Endothelial cell of umbilical vein (primary cell): ENCODE data around the gene ADM2. TPM values are rescaled to one million over a fixed set of nuclear protein-coding genes. Genes with fewer than 3 reads are reported as not detected.

Source experiments
- BruUV-seq: library from RNA; stranded (reverse); fragments of 400-500 nt; replicated peaks from 2 replicates; lab custom pipeline; 2021; lab: Mats Ljungman, UMichigan
- CTCF ChIA-PET: fragments of 300-600, 350-600 bp; sonication (Branson Sonifier 250); formaldehyde crosslinking; loops from one replicate; lab custom pipeline; 2021; ENCODE audit warnings: antibody characterized with exemption, inconsistent platforms; lab: Charles Lee
- POLR2A ChIA-PET: fragments of 300-600, 350-600 bp; sonication (Branson Sonifier 250); formaldehyde crosslinking; loops from one replicate; lab custom pipeline; 2021; ENCODE audit warnings: antibody characterized with exemption, inconsistent platforms; lab: Charles Lee
- DNase-seq: peaks from one replicate; pipeline ENCODE4 v3.0.0-alpha.2; 2011; ENCODE audit warnings: low read depth, low spot score
- FAIRE-seq: peaks from 2 replicates; lab custom pipeline; 2011; peaks lifted over from hg19 to GRCh38; lab: Jason Lieb, UNC
- H2AFZ ChIP-seq: 2 replicates; pipeline ENCODE4 v1.6.0; 2012; ENCODE audit warnings: low read depth, low read length, control low read depth, inconsistent platforms
- H3K27ac ChIP-seq: 2 replicates; pipeline ENCODE4 v1.5.1; 2011; ENCODE audit warnings: low read depth, mild to moderate bottlenecking, control low read depth, low read length, moderate library complexity; ENCODE audit not compliant: insufficient read depth
- H3K27me3 ChIP-seq, 2 experiments: 2 replicates each; pipeline versions ENCODE4 v1.6.0 to v1.6.1; 2011; ENCODE audit warnings: low read length in 2 of 2, mixed read lengths in 1 of 2; ENCODE audit not compliant: control insufficient read depth in 2 of 2, insufficient read depth in 2 of 2
- H3K36me3 ChIP-seq, 2 experiments: 2 replicates in 1 of 2; 3 replicates in 1 of 2; pipeline ENCODE4 v1.5.1; 2011; ENCODE audit warnings: low read length in 2 of 2, mild to moderate bottlenecking in 1 of 2, moderate library complexity in 1 of 2; ENCODE audit not compliant: control insufficient read depth in 2 of 2, insufficient read depth in 2 of 2; ENCODE audit errors: extremely low read depth in 1 of 2
- H3K4me1 ChIP-seq: 3 replicates; pipeline ENCODE4 v1.5.1; 2011; ENCODE audit warnings: mild to moderate bottlenecking, low read length; ENCODE audit not compliant: control insufficient read depth, insufficient read depth; ENCODE audit errors: extremely low read depth
- H3K4me2 ChIP-seq: 2 replicates; pipeline ENCODE4 v1.6.1; 2011; ENCODE audit warnings: low read length, control low read depth, mixed read lengths; ENCODE audit not compliant: insufficient read depth
- H3K4me3 ChIP-seq, 3 experiments: fragments of 200-600 bp in 1 of 3; sonication (generic), shearing (Covaris generic) in 1 of 3; replicated peaks in 1 of 3; 2 replicates each; pipeline ENCODE4 v1.5.1; 2011 to 2016; ENCODE audit warnings: control low read depth in 3 of 3, low read length in 3 of 3, mild to moderate bottlenecking in 2 of 3, inconsistent platforms in 1 of 3, low read depth in 1 of 3, moderate library complexity in 1 of 3; ENCODE audit not compliant: insufficient read depth in 1 of 3
- H3K79me2 ChIP-seq: 2 replicates; pipeline ENCODE4 v1.6.0; 2012; ENCODE audit warnings: low read length, inconsistent platforms; ENCODE audit not compliant: control insufficient read depth, insufficient read depth
- H3K9ac ChIP-seq: replicated peaks from 2 replicates; pipeline ENCODE3; 2011; ENCODE audit warnings: low read length, control low read depth; ENCODE audit not compliant: insufficient read depth; ENCODE audit errors: extremely low read depth
- H3K9me1 ChIP-seq: replicated peaks from 3 replicates; pipeline ENCODE4 v1.6.0; 2011; ENCODE audit warnings: mild to moderate bottlenecking, low read length; ENCODE audit not compliant: control insufficient read depth, insufficient read depth; ENCODE audit errors: extremely low read depth
- H3K9me3 ChIP-seq: replicated peaks from 2 replicates; pipeline ENCODE4 v1.5.1; 2012; ENCODE audit warnings: low read length, inconsistent platforms; ENCODE audit not compliant: control insufficient read depth, insufficient read depth
- H4K20me1 ChIP-seq: replicated peaks from 2 replicates; pipeline ENCODE3; 2011; ENCODE audit warnings: mild to moderate bottlenecking, low read length; ENCODE audit not compliant: control insufficient read depth, insufficient read depth; ENCODE audit errors: extremely low read depth
- EZH2 ChIP-seq: IDR thresholded peaks from 2 replicates; pipeline ENCODE4 v1.6.1; 2012; ENCODE audit warnings: borderline replicate concordance, low read depth, mild to moderate bottlenecking, moderate library complexity, low read length, inconsistent platforms; ENCODE audit not compliant: severe bottlenecking
- FOS ChIP-seq: IDR thresholded peaks from 2 replicates; pipeline ENCODE4 v1.6.1; 2011; ENCODE audit warnings: mild to moderate bottlenecking, low read length, moderate library complexity, borderline replicate concordance; ENCODE audit not compliant: insufficient read depth
- GATA2 ChIP-seq: IDR thresholded peaks from 2 replicates; pipeline ENCODE4 v1.7.0; 2011; ENCODE audit warnings: low read depth, mild to moderate bottlenecking, moderate library complexity, mixed read lengths, low read length; ENCODE audit not compliant: insufficient read length, insufficient read depth
- JUN ChIP-seq: IDR thresholded peaks from 2 replicates; pipeline ENCODE4 v1.6.1; 2011; ENCODE audit warnings: borderline replicate concordance, low read depth; ENCODE audit not compliant: insufficient read length, insufficient read depth
- MAX ChIP-seq: IDR thresholded peaks from 2 replicates; pipeline ENCODE4 v1.6.1; 2011; ENCODE audit not compliant: insufficient read depth, insufficient read length
- MYC ChIP-seq: IDR thresholded peaks from one replicate; pipeline ENCODE4 v1.6.1; 2011; ENCODE audit warnings: mild to moderate bottlenecking, low read depth, low read length
- POLR2A ChIP-seq: IDR thresholded peaks from 2 replicates; pipeline ENCODE4 v1.6.1; 2012; ENCODE audit warnings: low read depth, mild to moderate bottlenecking, control low read depth, low read length
- POLR2AphosphoS5 ChIP-seq: IDR thresholded peaks from 2 replicates; pipeline ENCODE4 v1.6.1; 2012; ENCODE audit warnings: low read depth, mild to moderate bottlenecking, control low read depth, low read length, moderate library complexity; ENCODE audit not compliant: insufficient read depth
- dilution Hi-C: fragments of 300-500 bp; cut with MboI; formaldehyde crosslinking; loops from one replicate; pipeline ENCODE4 v1.15.0; 2019; ENCODE audit warnings: low sequenced_read_pairs; ENCODE audit not compliant: extremely low pct_ligation_motif_present
- intact Hi-C: fragments of 100-400 bp; cut with micrococcal nuclease; formaldehyde crosslinking; loops from one replicate; pipeline ENCODE4 v1.10.0; 2022
- polyA plus RNA-seq, 4 experiments: library from polyadenylated mRNA; depleted of rRNA in 3 of 4; stranded (reverse) in 3 of 4; unstranded in 1 of 4; fragments of >200 nt; gene quantifications; 2 replicates each; pipeline versions ENCODE4 v1.2.1 to v1.2.3, GENCODE V29; 2011 to 2012; ENCODE audit warnings: missing spikeins in 1 of 4
- total RNA-seq: library from RNA; stranded (reverse); gene quantifications from 2 replicates; pipeline ENCODE4 v1.2.3, GENCODE V29; 2021
- TF ChIP-seq, protein P1 (sequence below), 2 donors: IDR thresholded peaks; 1 replicate in 1 of 2; 2 replicates in 1 of 2; pipeline ENCODE4 v1.5.1; 2011; ENCODE audit warnings: low read length in 2 of 2, mild to moderate bottlenecking in 2 of 2, moderate library complexity in 2 of 2, control low read depth in 1 of 2, inconsistent platforms in 1 of 2, low read depth in 1 of 2; ENCODE audit not compliant: insufficient read depth in 1 of 2; ENCODE audit errors: extremely low read depth in 1 of 2

Gene ADM2
- total and polyA plus RNA-seq, 2 donors (not counting 3 experiments of a cell fraction or from before 2014, with no cell fraction given): 0.28 to 1.5 TPM

GRCh38 chr22:50523458-50523805, 42.1 kb downstream of the ADM2 start:
- TF ChIP-seq EZH2 (no peak), FOS (no peak), GATA2 (no peak), POLR2A (no peak), MAX (no peak), JUN (no peak), MYC (no peak), POLR2AphosphoS5 (no peak)
- TF ChIP-seq, protein P1, sequence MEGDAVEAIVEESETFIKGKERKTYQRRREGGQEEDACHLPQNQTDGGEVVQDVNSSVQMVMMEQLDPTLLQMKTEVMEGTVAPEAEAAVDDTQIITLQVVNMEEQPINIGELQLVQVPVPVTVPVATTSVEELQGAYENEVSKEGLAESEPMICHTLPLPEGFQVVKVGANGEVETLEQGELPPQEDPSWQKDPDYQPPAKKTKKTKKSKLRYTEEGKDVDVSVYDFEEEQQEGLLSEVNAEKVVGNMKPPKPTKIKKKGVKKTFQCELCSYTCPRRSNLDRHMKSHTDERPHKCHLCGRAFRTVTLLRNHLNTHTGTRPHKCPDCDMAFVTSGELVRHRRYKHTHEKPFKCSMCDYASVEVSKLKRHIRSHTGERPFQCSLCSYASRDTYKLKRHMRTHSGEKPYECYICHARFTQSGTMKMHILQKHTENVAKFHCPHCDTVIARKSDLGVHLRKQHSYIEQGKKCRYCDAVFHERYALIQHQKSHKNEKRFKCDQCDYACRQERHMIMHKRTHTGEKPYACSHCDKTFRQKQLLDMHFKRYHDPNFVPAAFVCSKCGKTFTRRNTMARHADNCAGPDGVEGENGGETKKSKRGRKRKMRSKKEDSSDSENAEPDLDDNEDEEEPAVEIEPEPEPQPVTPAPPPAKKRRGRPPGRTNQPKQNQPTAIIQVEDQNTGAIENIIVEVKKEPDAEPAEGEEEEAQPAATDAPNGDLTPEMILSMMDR (IDR thresholded peaks at IDR 0.05; ENCODE audit: extremely low read depth in 1 of 2, insufficient read depth in 1 of 2, low read depth in 1 of 2, low read length in 2 of 2): no peak
- peaks cover 12% of the 10 kb centered on the region for H3K4me1 ChIP-seq
- peaks cover 0 to 22% of the 10 kb centered on the region in 2 experiments for H3K36me3 ChIP-seq
- H4K20me1 ChIP-seq: no peaks in the 10 kb centered on the region
- ChIA-PET POLR2A (no interaction called here), CTCF (no interaction called here)
- DNase-seq (no peak), FAIRE-seq (no peak)
- no peaks in the 10 kb centered on the region for H3K9me1 ChIP-seq
- dilution Hi-C loops: no loop called here
- no peak overlapping the region for H3K9ac ChIP-seq
- H3K4me3 ChIP-seq: no peak overlapping the region
- no TSS peak for BruUV-seq
- H3K27ac ChIP-seq: no peak overlapping the region
- no peaks in the 10 kb centered on the region for H3K9me3 ChIP-seq
- H3K79me2 ChIP-seq: peaks cover 10% of the 10 kb centered on the region
- H3K27me3 ChIP-seq: no peaks in the 10 kb centered on the region
- H3K4me2 ChIP-seq: no peak overlapping the region
- no peak overlapping the region for H2AFZ ChIP-seq
- intact Hi-C loops: no loop called here
